ENCODE results near the gene GNG3.
A peak's percentile ranks its signal among the peaks of the same experiment; 100 is the strongest.
"Not testable (repeated sequence)": the region's sequence is repeated elsewhere in the genome, so short reads cannot be mapped to it uniquely, and the experiment has no call there.

The GNG3 gene

DNA sequence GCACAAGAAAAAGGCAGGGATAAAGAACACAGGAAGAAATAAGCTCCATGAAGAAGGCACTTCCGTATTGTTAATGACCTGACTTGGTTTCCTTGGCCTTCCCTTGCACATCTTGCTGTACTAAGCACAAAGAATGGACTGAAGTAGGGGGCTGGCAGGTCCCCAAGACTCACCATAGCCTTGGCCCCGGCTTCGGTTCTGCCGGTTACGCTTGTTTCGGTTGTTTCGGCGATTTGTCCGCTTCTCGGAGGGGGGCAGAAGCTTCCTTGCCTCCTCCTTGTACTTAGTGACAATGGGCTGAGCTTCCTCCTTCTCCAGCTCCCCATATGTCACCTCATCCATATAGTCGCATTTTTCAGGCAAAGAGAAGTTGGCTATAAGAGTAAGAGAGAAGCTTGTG is 9.3 kb downstream of the GNG3 start:
- DNase-seq (ENCODE audit: low read depth in 3 of 3), result no peak

DNA sequence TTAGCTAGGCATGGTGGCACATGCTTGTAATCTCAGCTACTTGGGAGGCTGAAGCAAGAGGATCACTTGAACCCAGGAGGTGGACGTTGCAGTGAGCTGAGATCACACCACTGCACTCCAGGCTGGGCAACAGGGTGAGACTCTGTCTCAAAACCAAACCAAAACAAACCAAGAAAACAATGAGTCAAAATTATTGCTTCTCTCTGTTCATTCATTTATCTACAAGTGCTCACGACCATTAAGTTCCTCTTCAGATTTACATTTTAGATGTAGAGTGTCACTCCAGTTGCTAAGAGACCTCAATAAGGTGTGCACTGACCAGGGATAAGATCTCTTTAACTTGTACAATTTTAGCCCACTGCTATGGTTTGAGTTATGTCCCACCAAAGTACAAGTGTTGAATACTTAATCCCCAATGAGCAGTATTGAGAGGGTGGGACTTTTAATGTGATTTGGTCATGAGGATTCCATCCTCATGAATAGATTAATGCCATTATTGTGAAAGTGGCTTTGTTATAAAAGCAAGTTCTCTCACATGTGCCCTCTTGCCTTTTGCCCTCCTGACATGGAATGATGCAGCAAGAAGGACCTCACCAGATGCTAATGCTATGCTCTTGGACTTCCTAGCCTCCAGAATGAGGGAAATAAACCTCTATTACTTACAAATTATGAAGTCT is 12.0 kb downstream of the GNG3 start:
- no peak for DNase-seq (ENCODE audit: low read depth in 3 of 3)

DNA sequence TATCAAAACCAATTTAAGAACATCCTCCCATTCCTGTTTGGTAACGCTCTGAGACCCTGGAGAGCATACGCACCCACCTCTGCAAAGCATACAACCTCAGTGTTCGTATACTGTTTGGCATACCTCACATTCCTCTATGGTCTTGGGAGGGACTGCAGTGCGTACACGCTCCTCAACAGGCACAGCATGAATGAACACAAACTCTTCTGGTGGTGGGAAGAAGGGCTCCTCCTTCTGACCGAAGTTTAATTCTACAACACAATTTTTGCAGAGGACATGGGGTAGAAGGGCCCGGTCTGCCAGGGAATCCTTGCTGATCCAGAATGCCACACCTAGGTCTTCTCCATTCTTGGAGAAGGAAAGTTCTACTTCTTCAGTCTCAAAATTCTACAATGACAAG is 14.5 kb downstream of the GNG3 start:
- no peak for DNase-seq (ENCODE audit: low read depth in 3 of 3)

DNA sequence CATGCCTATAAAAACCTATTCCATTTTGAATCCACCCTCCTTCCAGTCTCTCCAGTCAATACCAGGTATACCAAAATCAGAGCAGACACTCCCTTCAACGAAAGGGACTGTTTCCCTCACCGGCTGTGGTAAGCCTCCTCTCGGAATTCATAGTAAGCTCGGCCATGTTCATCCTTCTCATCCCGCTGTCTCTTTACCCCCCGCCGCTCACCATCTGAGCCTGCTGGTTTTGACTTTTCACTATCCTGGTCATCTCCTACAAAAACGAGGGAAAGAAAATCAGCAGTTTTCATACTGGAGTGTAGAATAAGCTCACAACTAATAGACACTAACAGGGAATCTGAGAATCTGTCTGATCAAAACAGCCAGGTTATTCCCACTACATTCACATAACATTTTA is 16.7 kb downstream of the GNG3 start:
- DNase-seq (ENCODE audit: low read depth in 3 of 3), result no peak

DNA sequence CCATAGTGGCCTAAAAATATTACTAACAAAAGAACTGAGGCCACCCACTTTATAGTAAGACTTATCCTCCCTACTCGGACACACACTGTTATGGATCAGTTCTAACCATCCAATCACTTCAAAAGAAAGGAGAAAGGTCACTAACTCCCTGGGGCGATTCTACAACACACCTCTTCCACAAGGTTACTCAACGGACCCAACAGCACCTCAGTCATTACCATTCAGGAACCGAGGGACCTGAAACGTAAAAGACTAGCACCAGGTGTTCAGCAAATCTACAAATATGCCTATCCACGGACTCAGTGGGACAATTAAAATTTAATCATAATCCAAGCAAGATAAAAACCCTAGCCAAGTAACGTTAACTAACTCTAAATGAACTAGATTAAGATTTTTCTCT is 18.2 kb downstream of the GNG3 start:
- DNase-seq (ENCODE audit: low read depth in 3 of 3), result no peak

DNA sequence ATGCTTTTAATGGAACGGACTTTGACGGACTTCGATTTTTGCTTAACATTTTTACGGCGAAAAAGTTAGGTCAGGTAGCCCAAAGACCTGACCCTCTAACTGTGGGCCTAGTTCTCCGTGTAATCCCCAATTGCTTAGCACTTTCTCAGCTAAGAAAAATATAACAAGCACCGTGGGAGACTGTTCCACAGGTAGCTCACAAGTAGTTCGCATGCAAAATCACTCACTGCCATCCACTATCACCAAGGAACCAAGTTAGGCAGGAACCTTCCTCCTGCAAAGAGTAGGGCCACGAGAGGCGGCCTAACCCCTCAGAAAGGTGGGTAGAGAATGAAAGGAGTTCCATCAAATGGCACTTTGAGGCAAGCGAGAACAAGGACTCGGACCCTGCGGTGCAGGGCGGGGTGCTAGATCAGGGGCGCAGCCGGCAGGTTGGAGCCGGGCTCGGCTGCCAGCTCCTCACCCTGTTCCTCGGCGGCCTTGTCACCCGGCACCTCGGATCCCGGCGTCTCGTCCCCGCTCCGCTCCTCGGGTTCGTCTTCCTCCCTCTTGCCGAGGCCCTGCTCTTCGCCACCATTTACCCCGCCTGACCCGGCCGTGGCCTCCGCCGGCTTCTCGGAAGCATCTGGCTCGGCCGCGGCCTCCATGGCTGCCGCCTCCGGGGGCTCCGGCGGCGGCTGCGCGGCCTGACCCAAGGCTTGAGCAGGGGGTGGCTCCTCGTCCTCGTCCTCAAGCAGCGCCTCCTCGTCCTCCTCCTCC is 18.9 kb downstream of the GNG3 start:
- no peak for DNase-seq (ENCODE audit: low read depth in 3 of 3)

DNA sequence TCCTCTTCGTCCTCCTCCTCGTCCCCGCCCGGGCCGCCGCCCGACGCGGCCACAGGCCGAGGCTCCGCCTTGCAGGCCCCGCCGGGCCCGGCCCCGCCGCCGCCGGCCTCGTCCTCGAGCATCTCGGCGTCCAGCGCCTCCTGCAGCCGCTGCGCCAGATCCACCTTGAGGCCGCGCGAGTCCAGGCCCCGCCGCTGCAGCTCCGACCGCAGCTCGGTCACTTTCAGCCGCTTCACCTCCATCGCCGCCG is 19.4 kb downstream of the GNG3 start:
- peak in 1 of 3 donors; percentile 17 for DNase-seq (ENCODE audit: low read depth in 3 of 3)

DNA sequence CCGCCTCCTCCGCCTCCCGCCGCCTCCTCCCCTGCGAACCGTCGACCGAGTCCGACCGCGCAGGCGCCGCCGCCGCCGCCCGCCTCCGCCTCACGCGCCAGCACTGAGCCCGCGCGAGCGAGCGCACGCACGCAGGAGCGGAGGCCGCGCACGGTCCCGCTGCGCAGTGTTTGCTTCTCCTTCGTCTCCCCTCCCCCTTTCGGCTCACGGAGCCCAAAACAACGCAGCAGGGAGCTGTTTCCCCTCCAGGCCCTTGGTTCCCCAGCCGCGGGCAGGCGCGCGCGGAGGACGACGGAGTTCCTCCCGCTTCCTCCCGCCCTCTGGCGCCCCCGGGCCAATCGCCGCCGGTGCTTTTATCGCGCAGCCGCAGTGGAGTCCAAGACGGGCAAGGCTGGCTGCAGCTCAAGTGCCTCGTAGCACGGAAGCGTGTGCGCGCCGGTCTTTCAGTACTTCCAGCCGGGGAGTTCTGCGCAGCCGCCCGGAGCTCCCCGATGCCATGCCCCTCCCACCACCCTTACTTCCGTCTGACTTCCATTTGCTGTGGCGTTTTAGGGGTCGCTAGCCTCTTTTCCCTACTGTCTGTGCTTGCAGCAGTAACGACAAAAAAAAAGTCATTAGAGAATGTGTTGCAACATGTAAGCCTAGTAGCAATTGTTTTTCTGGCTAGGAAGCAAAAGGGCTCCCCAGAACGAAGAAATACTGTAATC is 19.8 kb downstream of the GNG3 start, which contains the start of gene HNRNPUL2:
HNRNPUL2 (minus strand) TSS at position 293 of the 707 bp plus-strand sequence. CDS start 301 bp downstream, outside the sequence.
- peak; percentile 95 to 99 (median 95) for DNase-seq (ENCODE audit: low read depth in 3 of 3)

DNA sequence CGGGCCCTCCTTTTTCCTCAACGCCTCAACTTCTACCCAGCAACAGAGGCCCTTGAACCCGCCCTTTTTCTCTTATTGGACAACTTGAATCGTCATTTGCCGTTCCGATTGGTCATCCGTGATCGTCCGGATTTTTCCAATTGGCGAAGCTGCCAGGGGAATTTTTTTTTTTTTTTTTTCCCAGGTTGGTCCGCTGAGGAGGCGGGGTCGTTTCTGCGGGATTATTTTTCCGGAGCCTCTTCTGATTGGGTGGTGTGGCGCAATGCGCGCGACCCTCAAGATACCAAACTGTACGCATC is 20.3 kb downstream of the GNG3 start:
- peak; percentile 61 to 75 (median 74) for DNase-seq (ENCODE audit: low read depth in 3 of 3)

DNA sequence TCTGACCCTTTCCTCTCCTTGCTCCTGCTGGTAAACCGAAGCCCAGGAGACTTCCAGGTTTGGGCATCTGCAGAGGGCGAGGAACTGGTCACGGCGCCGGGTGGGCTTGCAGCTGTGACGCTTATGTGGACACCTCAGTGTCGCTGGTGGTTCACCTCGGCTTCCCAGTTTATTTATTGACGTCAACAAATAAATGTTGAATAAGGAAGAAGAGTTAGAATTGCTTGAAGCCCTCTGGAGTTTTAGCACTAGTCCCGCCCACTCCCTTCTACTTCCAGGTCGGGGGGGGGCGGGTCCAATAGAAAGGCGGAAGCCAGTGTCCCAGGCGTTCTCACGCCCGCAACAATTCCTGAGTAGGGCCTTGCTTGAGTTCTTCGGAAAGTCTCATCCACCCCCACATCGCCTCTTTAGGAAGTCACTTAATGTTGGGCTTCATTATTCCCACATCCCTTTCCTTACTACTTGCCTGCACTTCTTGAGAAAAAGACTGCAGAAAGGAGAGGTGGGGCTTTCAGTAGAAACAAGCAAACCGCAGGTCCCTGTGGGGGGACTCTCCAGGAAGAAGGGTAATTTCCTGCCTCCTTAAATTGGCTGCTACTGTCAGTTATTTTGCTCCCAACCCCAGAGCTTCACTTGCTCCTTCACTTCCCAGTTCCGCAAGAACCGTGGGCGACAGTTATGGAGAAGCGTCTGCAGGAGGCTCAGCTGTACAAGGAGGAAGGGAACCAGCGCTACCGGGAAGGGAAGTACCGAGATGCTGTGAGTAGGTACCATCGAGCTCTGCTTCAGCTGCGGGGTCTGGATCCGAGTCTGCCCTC is 20.9 kb downstream of the GNG3 start, which contains the start of gene TTC9C:
TTC9C (plus strand) TSS at position 316 of the 818 bp plus-strand sequence; CDS start at position 679, 363 bp downstream.
- peak; percentile 65 to 90 (median 74) for DNase-seq (ENCODE audit: low read depth in 3 of 3)

DNA sequence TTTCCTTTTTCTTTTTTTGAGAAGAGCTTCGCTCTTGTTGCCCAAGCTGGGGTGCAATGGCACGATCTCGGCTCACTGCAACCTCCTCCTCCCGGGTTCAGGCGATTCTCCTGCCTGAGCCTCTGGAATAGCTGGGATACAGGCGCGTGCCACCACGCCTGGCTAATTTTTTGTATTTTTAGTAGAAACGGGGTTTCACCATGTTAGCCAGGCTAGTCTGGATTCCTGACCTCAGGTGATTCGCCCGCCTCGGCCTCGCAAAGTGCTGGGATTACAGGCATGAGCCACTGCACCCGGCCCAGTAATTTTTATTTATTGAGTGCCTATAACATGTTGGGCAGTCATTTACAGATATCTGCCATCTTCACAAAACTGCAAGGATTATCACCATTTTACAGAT is 22.6 kb downstream of the GNG3 start:
- not testable (repeated sequence) for DNase-seq (ENCODE audit: low read depth in 3 of 3)

DNA sequence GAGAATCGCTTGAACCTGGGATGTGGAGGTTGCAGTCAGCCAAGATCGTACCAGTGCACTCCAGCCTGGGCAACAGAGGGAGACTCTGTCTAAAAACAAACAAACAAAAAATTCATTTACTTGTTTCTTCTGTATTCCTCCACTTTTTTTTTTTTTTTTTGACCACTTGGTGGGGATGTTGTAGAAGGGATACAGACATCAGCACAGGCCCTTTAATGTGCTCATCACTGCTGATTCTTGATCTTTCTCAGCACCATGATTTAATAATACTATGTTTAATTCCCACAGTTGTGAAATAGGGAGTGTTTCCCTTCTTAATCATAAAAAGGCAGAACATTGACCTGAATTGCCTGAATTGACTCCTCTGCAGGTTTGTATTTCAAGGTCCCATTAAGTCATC is 25.4 kb downstream of the GNG3 start:
- no peak for DNase-seq (ENCODE audit: low read depth in 3 of 3)

DNA sequence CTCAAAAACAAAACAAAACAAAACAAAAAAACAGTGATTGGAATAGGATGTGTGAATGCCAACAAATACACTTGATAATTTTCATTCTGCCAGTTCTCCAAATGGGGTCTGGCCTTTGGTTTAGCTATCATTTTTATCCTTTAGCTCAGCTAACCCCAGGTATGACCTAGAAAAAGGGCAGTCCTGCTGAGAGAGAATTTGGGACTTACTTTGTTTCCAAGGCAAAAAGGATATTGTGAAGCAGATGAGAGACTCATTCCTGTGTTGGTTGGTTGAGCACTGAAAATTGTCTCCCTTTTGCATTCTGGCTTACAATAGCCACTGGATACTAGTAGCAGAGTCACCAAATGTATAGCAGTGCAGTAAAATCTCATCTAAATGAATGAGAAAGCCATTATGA is 29.7 kb downstream of the GNG3 start:
- no peak for DNase-seq (ENCODE audit: low read depth in 3 of 3)

DNA sequence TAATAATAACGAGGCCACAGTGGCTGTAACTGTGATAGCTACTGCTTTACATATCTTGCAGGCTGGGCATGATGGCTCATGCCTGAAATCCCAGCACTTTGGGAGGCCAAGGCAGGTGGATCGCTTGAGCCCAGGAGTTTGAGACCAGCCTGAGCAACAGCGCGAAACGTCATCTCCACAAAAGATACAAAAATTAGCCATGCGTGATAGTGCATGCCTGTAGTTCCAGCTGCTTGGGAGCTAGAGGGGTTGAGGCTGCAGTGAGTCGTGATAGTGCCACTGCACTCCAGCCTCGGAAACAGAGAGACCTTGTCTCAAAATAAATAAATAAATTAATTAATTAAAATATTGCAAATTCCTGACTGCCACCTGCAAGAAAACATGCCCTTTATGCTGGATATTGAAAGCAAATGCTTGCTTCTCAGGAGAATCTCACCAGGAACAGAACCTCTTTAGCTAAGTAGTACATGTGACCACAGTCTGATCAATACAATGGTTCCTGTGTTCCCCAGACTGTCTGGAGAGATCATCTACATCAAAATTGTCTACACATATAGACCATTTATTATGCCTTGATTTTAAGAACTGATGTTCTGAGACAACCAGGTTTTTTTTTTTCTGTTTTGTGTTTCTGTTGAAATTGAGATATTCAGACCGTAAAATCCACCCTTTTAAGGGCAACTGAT is 40.1 kb downstream of the GNG3 start:
- DNase-seq (ENCODE audit: low read depth in 3 of 3), result no peak

DNA sequence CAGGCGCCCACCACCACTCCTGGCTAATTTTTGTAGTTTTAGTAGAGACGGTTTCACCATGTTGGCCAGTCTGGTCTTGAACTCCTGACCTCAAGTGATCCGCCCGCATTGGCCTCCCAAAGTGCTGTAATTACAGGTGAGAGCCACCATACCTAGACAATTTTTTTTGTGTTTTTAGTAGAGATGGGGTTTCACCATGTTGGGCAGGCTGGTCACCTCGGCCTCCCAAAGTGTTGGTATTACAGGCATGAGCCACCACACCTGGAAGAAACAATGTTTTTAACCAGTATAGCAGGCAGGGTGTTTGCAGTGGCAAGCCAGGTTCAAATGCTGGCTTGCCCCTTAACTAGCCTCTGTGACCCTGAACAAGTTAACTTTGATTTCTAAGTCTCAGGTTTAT is 42.5 kb downstream of the GNG3 start:
- DNase-seq (ENCODE audit: low read depth in 3 of 3), result not testable (repeated sequence)

DNA sequence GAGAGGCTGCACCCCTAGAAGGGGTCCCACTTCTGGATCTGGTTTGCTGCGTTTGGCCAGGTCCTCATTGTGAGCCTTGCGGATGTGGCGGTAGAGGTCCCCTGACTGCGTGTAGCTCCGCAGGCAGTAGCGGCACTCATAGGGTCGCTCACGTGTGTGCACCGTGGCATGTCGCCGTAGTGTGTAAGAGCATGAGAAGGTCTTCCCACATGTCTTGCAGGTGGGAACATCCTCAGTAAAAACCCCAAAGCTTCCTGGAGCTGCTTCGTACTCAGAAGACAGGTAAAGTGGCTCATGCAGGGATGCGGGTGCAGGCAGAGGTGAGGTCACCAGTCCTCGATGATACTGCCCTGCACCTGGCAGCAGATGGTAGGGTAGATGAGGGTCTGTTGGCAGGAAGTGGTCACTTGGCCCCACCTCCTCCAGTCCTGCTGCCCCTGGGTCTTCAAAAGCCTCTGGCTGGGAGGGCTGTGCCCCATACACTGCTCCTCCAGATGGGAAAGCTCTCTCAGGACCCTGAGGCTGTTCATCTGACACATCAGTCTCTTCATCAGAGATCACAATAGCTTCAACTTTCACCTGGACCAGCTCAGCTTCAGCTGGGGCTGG is 44.8 kb downstream of the GNG3 start:
- no peak for DNase-seq (ENCODE audit: low read depth in 3 of 3)

DNA sequence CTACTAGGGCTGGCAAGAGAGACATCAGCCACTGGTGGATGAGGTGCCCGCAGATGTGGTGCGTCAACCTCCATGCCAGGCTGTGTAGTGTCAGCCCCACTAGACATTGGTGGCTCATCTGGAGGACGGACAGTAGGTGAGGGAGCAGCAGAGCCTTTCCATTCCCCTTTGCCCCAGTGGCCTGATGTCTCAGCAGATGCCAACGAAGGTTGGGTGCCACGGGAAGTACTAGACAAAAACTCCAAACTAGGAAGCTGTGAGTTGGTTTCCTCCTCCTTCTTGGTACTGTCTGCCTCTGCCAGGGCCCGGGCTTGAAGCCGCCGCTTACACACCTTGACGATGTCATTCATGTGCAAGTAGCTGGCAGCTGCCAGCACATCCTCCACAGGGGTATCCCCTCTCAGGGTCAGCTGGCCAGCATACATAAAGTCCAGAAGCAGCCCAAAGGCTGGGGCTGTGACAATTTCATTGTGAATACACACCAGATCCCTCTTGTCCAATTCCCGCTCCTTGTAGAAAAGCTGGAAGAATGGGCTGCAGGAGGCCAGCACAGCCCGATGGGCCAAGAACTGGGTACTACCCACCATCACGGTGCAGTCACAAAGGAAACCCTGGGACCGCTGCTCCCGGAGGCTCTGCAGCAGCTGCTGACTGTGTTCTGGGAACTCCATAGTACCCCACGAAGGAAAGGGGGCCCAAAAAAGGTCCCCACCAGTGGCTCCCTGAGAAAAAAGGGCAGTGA is 45.7 kb downstream of the GNG3 start:
- DNase-seq (ENCODE audit: low read depth in 3 of 3), result no peak

DNA sequence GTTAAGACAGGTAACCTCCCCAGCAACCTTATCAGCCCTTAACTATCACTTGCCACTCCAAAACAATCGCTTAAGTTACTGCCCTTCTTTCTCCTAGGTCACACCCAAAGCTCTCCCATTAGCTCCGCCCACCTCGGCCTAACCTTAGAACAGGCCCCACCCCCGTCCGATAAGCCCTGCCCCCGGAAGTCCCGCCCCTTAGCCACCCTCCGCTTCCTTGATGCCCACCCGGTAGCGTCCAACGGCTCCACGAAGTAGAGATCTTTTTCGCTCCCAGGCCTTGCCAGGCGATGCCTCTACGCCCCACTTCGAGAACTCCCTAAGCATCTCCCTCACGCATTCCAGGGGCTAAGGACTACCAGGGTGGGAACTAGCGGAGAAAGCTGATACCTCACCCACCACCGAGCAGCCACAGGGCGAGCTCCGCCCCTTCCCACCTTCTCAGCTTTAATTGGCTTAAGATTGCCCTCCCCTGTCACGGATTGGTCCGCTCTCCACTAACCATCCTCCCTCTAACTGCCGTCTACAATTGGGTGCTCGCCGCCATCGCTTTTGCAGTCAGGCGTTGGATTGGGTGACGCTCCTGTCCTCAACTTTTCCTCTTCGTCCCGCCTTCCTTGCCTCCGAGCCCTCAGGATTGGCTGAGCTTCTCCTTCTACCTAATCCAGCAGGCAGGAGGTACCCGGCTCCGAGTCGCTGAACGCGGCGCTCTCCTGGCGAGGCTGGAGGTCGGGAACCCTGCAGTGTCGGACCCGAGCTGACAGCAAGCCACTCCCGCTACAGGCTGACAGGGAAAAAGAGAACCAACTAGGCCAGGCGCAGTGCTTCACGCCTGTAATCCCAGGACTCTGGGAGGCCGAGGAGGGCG is 46.5 kb downstream of the GNG3 start, which contains the start of gene ZBTB3:
ZBTB3 (minus strand) TSS at position 425 of the 868 bp plus-strand sequence. CDS start 496 bp downstream, outside the sequence.
- peak; percentile 93 to 99 (median 96) for DNase-seq (ENCODE audit: low read depth in 3 of 3)

DNA sequence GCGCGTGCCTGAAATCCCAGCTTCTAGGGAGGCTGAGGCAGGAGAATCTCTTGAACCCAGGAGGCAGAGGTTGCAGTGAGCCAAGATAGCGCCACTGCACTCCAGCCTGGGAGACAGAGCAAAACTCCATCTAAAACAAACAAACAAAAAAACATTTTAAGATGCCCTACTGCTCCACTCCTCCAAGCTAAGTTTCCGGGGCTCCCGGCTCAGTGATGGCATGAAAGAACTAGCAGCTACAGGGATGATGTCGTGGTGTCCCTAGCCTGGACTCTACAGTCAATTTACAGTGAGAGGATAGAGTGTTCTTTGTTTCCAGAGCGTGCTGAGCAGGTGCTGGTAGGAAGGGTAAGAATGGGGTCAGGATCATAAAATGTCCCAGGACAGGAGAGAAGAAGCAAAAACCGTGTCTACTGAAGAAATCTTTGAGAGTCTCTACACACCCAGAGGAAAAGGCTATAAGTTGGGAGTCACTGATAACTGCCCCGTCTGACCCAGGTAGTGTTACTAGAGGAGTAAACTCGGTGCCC is 47.7 kb downstream of the GNG3 start:
- no peak for DNase-seq (ENCODE audit: low read depth in 3 of 3)

Measured in stimulated activated CD4-positive, alpha-beta T cell treated with anti-CD3 and anti-CD28 coated beads, TNF-alpha, amount 100 ng/mL, for 48 hours (primary cell).